Adipocyte (in vitro differentiated cells): ENCODE data around the gene MFN2.

Experiments
- DNase-seq: peaks from one replicate; pipeline ENCODE4 v3.0.0-alpha.2; 2015; ENCODE audit warnings: low read depth
- H3K27me3 ChIP-seq: replicated peaks from 2 replicates; pipeline ENCODE4 v1.7.0; 2013; ENCODE audit warnings: mild to moderate bottlenecking, low read length, moderate library complexity; ENCODE audit not compliant: control insufficient read depth, insufficient read depth
- H3K36me3 ChIP-seq: 2 replicates; pipeline ENCODE4 v1.7.0; 2013; ENCODE audit warnings: low read length, mild to moderate bottlenecking, moderate library complexity; ENCODE audit not compliant: control insufficient read depth, insufficient read depth, severe bottlenecking
- H3K4me1 ChIP-seq: 2 replicates; pipeline ENCODE4 v1.7.0; 2013; ENCODE audit warnings: mild to moderate bottlenecking, low read length, moderate library complexity; ENCODE audit not compliant: control insufficient read depth, insufficient read depth
- H3K4me3 ChIP-seq: 2 replicates; pipeline ENCODE4 v1.7.0; 2013; ENCODE audit warnings: mild to moderate bottlenecking, low read length, moderate library complexity
- H3K9ac ChIP-seq: 2 replicates; pipeline ENCODE4 v1.7.0; 2013; ENCODE audit warnings: mild to moderate bottlenecking, low read length, moderate library complexity
- H3K9me3 ChIP-seq: 2 replicates; pipeline ENCODE4 v1.7.0; 2013; ENCODE audit warnings: mild to moderate bottlenecking, low read length, moderate library complexity; ENCODE audit not compliant: control insufficient read depth

MFN2 gene

DNA sequence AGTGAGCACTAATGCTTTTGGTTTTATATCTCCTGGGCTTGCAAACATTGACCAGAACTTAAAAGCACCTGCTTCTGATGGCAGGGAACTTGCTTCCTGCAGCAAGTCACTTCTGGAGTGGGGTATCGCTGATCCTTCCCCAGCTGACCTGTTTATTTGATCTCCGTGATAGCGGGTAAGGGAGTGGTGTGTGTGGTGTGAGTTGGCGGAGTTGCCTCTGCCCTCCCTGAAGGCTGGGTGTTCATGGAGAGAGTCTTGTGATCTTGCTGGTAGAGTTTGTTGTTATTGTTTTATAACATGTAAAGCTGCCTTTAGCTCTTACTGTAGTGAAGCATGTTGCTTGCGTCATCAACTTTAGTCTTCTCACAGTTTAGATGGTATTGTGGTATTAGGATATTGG lies 3.9 kb downstream of the MFN2 start:
- no peaks in the 10 kb centered on the region for H3K27me3 ChIP-seq
- H3K9ac ChIP-seq = no peak overlapping the region
- H3K4me3 ChIP-seq = no peak overlapping the region
- DNase-seq = no peak
- H3K4me1 ChIP-seq = peaks cover 45% of the 10 kb centered on the region
- no peaks in the 10 kb centered on the region for H3K9me3 ChIP-seq
- H3K36me3 ChIP-seq = peaks cover 31% of the 10 kb centered on the region

- Histone ChIP-seq H3K9me3 (no peaks in the 10 kb centered on the region), H3K36me3 (peaks cover 35% of the 10 kb centered on the region), H3K27me3 (no peaks in the 10 kb centered on the region), H3K4me3 (no peak overlapping the region), H3K4me1 (peaks cover 40% of the 10 kb centered on the region), H3K9ac (no peak overlapping the region)
- DNase-seq = no peak
These were observed 4.3 kb downstream of the MFN2 start for GRCh38 chr1:11984576-11984975.

DNA sequence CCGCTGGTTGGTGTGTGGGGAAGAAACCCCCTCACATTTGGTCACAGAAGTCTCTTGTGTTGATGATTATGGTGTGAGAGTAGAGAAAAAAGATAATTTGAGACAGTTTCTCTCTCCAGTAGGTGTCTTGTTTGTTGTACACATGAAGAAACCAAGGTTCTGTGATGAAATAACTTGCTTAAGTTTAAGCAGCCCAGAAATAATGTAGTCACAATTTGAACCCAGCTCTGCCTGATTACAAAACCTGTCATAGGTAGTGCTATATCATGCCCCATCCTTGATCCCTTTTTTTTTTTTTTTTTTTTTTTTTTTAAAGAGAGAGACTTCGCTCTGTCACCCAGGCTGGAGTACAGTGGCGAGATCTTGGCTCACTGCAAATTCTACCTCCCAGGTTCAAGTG lies 4.9 kb downstream of the MFN2 start:
- H3K9me3 ChIP-seq = no peaks in the 10 kb centered on the region
- DNase-seq = no peak
- H3K36me3 ChIP-seq = peaks cover 41% of the 10 kb centered on the region
- peaks cover 40% of the 10 kb centered on the region for H3K4me1 ChIP-seq
- H3K27me3 ChIP-seq = no peaks in the 10 kb centered on the region
- no peak overlapping the region for H3K4me3 ChIP-seq
- H3K9ac ChIP-seq = no peak overlapping the region

- Histone ChIP-seq H3K4me3 (no peak overlapping the region), H3K4me1 (peaks cover 38% of the 10 kb centered on the region), H3K9me3 (no peaks in the 10 kb centered on the region)
These were observed 5.6 kb downstream of the MFN2 start for GRCh38 chr1:11985851-11986250.

DNA sequence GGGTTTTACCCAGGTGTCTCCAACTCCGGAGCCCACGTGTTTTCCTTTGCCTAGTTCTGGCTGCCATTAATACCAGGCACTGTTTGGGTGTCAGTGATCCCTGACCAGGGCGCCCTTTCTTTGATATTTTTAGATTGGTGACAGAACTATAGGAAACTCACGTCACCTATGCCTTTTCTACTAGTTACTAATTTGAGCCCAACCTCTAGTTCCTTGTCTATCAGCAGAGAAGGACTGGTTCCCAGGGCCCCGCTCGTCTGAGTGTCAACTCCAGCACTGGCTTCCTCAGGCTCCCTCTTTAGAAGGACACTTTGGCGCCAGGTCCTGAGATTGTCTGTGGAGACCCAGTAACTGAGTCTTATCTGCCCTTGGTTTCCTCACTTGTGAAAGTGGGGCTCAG lies 9.4 kb downstream of the MFN2 start:
- no peak for DNase-seq
- H3K4me1 ChIP-seq = peaks cover 10% of the 10 kb centered on the region
- H3K36me3 ChIP-seq = peaks cover 47% of the 10 kb centered on the region
- H3K4me3 ChIP-seq = no peak overlapping the region
- H3K27me3 ChIP-seq = no peaks in the 10 kb centered on the region
- H3K9me3 ChIP-seq = no peaks in the 10 kb centered on the region
- no peak overlapping the region for H3K9ac ChIP-seq

More at GRCh38 chr1:11985851-11986250, 5.6 kb downstream of the MFN2 start:
- Histone ChIP-seq H3K9ac (no peak overlapping the region), H3K27me3 (no peaks in the 10 kb centered on the region), H3K36me3 (peaks cover 48% of the 10 kb centered on the region)
- DNase-seq = no peak

DNA sequence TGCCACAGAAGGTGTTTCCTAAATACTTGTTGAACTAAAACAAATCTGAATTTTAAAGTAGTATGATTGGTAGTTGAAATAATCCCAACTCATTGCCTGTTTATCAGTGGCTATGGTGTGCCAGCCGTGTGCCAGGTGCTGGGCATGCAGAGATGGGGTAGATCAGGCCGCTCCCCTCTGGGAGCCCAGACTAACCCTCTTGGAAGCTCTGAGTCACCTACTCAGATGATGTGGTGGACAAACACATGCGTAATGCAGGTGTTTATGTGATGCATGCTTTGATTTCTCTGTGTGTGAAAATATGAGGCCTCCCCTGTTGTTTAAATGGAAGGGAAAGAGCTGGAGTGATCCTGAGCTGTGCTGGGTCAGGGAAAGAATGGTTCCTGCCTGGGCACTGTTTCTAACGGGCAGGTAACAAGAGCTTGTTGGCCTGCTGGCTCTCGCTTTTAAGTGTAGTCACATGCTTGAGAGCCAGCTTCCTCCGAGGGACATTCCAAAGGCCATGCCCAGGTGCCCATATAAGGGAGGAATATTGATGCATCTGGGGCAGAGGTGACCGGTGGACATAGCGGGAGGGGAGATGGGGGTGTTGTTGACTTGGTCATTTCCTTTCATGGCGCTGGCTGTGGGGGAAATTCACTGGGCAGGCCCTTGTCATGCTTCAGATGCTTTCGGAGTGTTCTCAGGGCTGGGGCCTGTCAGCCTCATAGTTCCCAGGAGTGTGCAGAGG lies 10.2 kb downstream of the MFN2 start:
- H3K4me1 ChIP-seq = peaks cover 9% of the 10 kb centered on the region
- H3K36me3 ChIP-seq = peaks cover 53% of the 10 kb centered on the region
- DNase-seq = no peak
- no peaks in the 10 kb centered on the region for H3K27me3 ChIP-seq
- H3K9ac ChIP-seq = no peak overlapping the region
- no peak overlapping the region for H3K4me3 ChIP-seq
- H3K9me3 ChIP-seq = no peaks in the 10 kb centered on the region

- H3K9ac ChIP-seq = no peak overlapping the region
- H3K36me3 ChIP-seq = peaks cover 70% of the 10 kb centered on the region
- no peak for DNase-seq
- no peak overlapping the region for H3K4me3 ChIP-seq
- H3K27me3 ChIP-seq = no peaks in the 10 kb centered on the region
- no peaks in the 10 kb centered on the region for H3K9me3 ChIP-seq
- no peaks in the 10 kb centered on the region for H3K4me1 ChIP-seq
These were observed 11.9 kb downstream of the MFN2 start for GRCh38 chr1:11991969-11992676.

GRCh38 chr1:11997081-11997850 lies 17.0 kb downstream of the MFN2 start:
- Histone ChIP-seq H3K4me1 (no peaks in the 10 kb centered on the region), H3K9ac (no peak overlapping the region), H3K27me3 (no peaks in the 10 kb centered on the region), H3K9me3 (no peaks in the 10 kb centered on the region), H3K4me3 (no peak overlapping the region), H3K36me3 (peaks cover 76% of the 10 kb centered on the region)
- no peak for DNase-seq

GRCh38 chr1:11998636-11999035 lies 18.4 kb downstream of the MFN2 start:
- DNase-seq = no peak
- Histone ChIP-seq H3K4me1 (no peaks in the 10 kb centered on the region), H3K9ac (no peak overlapping the region), H3K9me3 (no peaks in the 10 kb centered on the region), H3K36me3 (peaks cover 76% of the 10 kb centered on the region), H3K27me3 (no peaks in the 10 kb centered on the region), H3K4me3 (no peak overlapping the region)

DNA sequence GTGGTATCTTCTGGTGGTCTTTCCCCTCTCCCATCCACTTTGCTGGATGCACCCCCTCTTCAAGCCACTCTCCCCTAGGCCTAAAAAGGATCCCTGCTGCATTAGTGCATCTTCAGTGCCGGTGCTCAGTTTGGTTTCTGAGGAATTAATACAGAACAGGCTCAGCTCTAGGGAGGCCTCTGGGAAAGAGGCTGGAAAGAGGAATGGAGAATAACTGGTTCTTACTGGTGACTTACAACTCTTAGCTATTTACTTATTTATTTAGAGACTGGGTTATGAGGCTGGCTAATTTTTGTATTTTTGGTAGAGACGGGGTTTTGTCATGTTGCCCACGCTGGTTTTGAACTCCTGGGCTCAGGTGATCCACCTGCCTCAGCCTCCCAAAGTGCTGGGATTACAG lies 19.0 kb downstream of the MFN2 start:
- Histone ChIP-seq H3K27me3 (no peaks in the 10 kb centered on the region), H3K9ac (no peak overlapping the region), H3K36me3 (peaks cover 76% of the 10 kb centered on the region), H3K9me3 (no peaks in the 10 kb centered on the region), H3K4me3 (no peak overlapping the region), H3K4me1 (no peaks in the 10 kb centered on the region)
- no peak for DNase-seq

DNA sequence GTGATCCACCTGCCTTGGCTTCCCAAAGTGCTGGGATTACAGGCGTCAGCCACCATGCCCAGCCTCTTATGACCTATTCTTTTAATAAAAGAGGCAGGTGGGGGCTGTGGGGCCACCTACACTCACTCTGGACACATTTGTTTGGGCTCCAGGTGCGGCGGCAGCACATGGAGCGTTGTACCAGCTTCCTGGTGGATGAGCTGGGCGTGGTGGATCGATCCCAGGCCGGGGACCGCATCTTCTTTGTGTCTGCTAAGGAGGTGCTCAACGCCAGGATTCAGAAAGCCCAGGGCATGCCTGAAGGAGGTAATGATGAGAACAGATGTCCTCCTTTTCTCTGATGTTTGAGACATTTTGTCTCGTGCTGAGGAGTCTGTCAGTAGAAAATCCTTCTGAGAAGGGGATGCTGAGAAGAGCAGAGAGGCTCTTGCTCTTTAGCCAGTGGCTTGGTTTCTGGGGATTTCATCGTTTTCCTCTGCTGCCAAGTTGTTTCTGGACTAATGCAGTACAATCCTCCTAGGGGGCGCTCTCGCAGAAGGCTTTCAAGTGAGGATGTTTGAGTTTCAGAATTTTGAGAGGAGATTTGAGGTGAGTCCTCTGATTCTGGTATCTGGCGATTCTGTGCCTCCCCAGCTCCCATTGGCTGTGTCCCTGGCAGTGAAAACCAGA lies 21.1 kb downstream of the MFN2 start:
- Histone ChIP-seq H3K9ac (no peak overlapping the region), H3K27me3 (no peaks in the 10 kb centered on the region), H3K9me3 (no peaks in the 10 kb centered on the region), H3K4me1 (no peaks in the 10 kb centered on the region), H3K36me3 (peaks cover 79% of the 10 kb centered on the region), H3K4me3 (no peak overlapping the region)
- DNase-seq = peak; percentile 83
